Calu3 (cell line): ENCODE measurements around the gene KYAT1. TPM values are rescaled to one million over a fixed set of nuclear protein-coding genes. Genes with fewer than 3 reads are reported as not detected.

Source experiments
- BruUV-seq: library from RNA; stranded (reverse); fragments of 400-500 nt; replicated peaks from 2 replicates; lab custom pipeline; 2021; lab: Mats Ljungman, UMichigan
- CTCF ChIA-PET: fragments of 300-600 bp; sonication (Branson Sonifier 250); formaldehyde crosslinking; loops from one replicate; lab custom pipeline; 2022; ENCODE audit warnings: antibody characterized with exemption; lab: Charles Lee
- DNase-seq: peaks from one replicate; pipeline ENCODE4 v3.0.0; 2022
- H3K27ac Mint-ChIP-seq: one replicate; pipeline ENCODE4 v1.8.0; 2022; ENCODE audit warnings: mixed read lengths; ENCODE audit not compliant: unreplicated experiment
- H3K27me3 Mint-ChIP-seq: one replicate; pipeline ENCODE4 v1.8.0; 2022; ENCODE audit warnings: mixed read lengths; ENCODE audit not compliant: unreplicated experiment
- H3K36me3 Mint-ChIP-seq: one replicate; pipeline ENCODE4 v1.8.0; 2022; ENCODE audit warnings: mild to moderate bottlenecking, moderate library complexity, mixed read lengths; ENCODE audit not compliant: insufficient read depth, unreplicated experiment
- H3K4me1 Mint-ChIP-seq: one replicate; pipeline ENCODE4 v1.8.0; 2022; ENCODE audit warnings: mild to moderate bottlenecking, low read depth, mixed read lengths; ENCODE audit not compliant: unreplicated experiment
- H3K4me3 Mint-ChIP-seq: one replicate; pipeline ENCODE4 v1.8.0; 2022; ENCODE audit warnings: mild to moderate bottlenecking, low read depth, moderate library complexity, mixed read lengths; ENCODE audit not compliant: unreplicated experiment
- H3K9me3 Mint-ChIP-seq: one replicate; pipeline ENCODE4 v1.8.0; 2022; ENCODE audit warnings: low read depth, mixed read lengths; ENCODE audit not compliant: unreplicated experiment
- intact Hi-C: fragments of 100-400 bp; cut with micrococcal nuclease; formaldehyde crosslinking; loops from one replicate; pipeline ENCODE4 v1.10.0; 2022; ENCODE audit not compliant: unreplicated experiment
- total RNA-seq: library from RNA; stranded (reverse); gene quantifications from 2 replicates; pipeline ENCODE4 v1.2.3, GENCODE V29; 2022
- TF ChIP-seq, protein P1 (sequence below): fragments of 200-600 bp; IDR thresholded peaks from one replicate; pipeline ENCODE4 v1.8.0; 2022; ENCODE audit warnings: antibody characterized with exemption; ENCODE audit not compliant: unreplicated experiment

The KYAT1 gene
- total RNA-seq, 1 experiment from 2014 or later, result 4.1 TPM

- Mint-ChIP-seq H3K27me3 (no peaks in the 10 kb centered on the region), H3K36me3 (peaks cover 12% of the 10 kb centered on the region), H3K4me1 (peaks cover 10% of the 10 kb centered on the region), H3K9me3 (no peaks in the 10 kb centered on the region), H3K27ac (no peak overlapping the region), H3K4me3 (no peak overlapping the region)
- DNase-seq, result no peak
- intact Hi-C loops, result no loop called here
- no TSS peak for BruUV-seq
- TF ChIP-seq, protein P1, sequence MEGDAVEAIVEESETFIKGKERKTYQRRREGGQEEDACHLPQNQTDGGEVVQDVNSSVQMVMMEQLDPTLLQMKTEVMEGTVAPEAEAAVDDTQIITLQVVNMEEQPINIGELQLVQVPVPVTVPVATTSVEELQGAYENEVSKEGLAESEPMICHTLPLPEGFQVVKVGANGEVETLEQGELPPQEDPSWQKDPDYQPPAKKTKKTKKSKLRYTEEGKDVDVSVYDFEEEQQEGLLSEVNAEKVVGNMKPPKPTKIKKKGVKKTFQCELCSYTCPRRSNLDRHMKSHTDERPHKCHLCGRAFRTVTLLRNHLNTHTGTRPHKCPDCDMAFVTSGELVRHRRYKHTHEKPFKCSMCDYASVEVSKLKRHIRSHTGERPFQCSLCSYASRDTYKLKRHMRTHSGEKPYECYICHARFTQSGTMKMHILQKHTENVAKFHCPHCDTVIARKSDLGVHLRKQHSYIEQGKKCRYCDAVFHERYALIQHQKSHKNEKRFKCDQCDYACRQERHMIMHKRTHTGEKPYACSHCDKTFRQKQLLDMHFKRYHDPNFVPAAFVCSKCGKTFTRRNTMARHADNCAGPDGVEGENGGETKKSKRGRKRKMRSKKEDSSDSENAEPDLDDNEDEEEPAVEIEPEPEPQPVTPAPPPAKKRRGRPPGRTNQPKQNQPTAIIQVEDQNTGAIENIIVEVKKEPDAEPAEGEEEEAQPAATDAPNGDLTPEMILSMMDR, result no peak
- CTCF ChIA-PET, result interaction anchor here (0.7 kb wide), 1 partner anchor 42 kb away, joined by 3 read pairs; no protein-coding TSS in a partner anchor
Measured at GRCh38 chr9:128906741-128907140, 25.0 kb upstream of the KYAT1 start.

- BruUV-seq, result no TSS peak
- CTCF ChIA-PET, result interaction anchor here (0.7 kb wide), 1 partner anchor 41 kb away, joined by 3 read pairs; no protein-coding TSS in a partner anchor
- intact Hi-C loops, result no loop called here
- DNase-seq, result no peak
- no peaks in the 10 kb centered on the region for H3K27me3 Mint-ChIP-seq
- peaks cover 12% of the 10 kb centered on the region for H3K36me3 Mint-ChIP-seq
- TF ChIP-seq, protein P1, result no peak
- H3K9me3 Mint-ChIP-seq, result no peaks in the 10 kb centered on the region
- H3K4me1 Mint-ChIP-seq, result peaks cover 9% of the 10 kb centered on the region
- H3K27ac Mint-ChIP-seq, result no peak overlapping the region
- H3K4me3 Mint-ChIP-seq, result no peak overlapping the region
Measured at GRCh38 chr9:128905964-128906363, 24.2 kb upstream of the KYAT1 start.

GRCh38 chr9:128903871-128904620 lies 22.3 kb upstream of the KYAT1 start:
- no TSS peak for BruUV-seq
- intact Hi-C loops, result no loop called here
- no peaks in the 10 kb centered on the region for H3K9me3 Mint-ChIP-seq
- no peak overlapping the region for H3K27ac Mint-ChIP-seq
- peaks cover 9% of the 10 kb centered on the region for H3K4me1 Mint-ChIP-seq
- H3K36me3 Mint-ChIP-seq, result peaks cover 9% of the 10 kb centered on the region
- H3K4me3 Mint-ChIP-seq, result no peak overlapping the region
- DNase-seq, result no peak
- no peaks in the 10 kb centered on the region for H3K27me3 Mint-ChIP-seq
- TF ChIP-seq, protein P1, result no peak
- CTCF ChIA-PET, result interaction anchor here (0.7 kb wide), 1 partner anchor 121 kb away, joined by 5 read pairs; no protein-coding TSS in a partner anchor

DNA sequence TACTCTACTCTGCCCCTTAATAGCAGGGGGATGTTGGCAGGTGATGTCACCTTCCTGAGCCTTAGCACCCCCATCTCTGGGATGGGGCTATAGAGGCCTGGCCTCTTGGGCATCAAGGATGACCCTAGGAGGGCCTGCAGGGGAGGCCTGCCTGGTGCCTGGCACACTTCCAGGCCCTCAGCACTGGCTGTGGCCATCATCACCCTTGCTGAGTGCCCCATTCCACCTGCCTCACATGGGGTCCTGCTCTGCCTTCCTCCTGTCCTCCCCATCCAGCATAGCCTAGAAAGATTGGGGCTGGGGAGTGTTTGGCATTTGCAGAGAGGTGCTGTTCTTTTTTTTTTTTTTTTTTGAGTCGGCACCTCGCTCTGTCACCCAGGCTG lies 21.3 kb upstream of the KYAT1 start:
- CTCF ChIA-PET, result no interaction called here

More for the DNA sequence above, 21.3 kb upstream of the KYAT1 start:
- H3K36me3 Mint-ChIP-seq, result peaks cover 14% of the 10 kb centered on the region
- H3K27me3 Mint-ChIP-seq, result no peaks in the 10 kb centered on the region
- H3K4me1 Mint-ChIP-seq, result peaks cover 9% of the 10 kb centered on the region
- H3K27ac Mint-ChIP-seq, result no peak overlapping the region
- no TSS peak for BruUV-seq
- DNase-seq, result no peak
- H3K4me3 Mint-ChIP-seq, result no peak overlapping the region
- TF ChIP-seq, protein P1, result no peak
- H3K9me3 Mint-ChIP-seq, result no peaks in the 10 kb centered on the region
- intact Hi-C loops, result no loop called here
